ENCODE data around the gene CITED1.
"Not testable (repeated sequence)": the region's sequence is repeated elsewhere in the genome, so short reads cannot be mapped to it uniquely, and the experiment has no call there.

The CITED1 gene, protein sequence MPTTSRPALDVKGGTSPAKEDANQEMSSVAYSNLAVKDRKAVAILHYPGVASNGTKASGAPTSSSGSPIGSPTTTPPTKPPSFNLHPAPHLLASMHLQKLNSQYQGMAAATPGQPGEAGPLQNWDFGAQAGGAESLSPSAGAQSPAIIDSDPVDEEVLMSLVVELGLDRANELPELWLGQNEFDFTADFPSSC

GRCh38 chrX:72305286-72306084, at the start of gene CITED1:
Gene CITED1 (minus strand): TSS chrX:72305914. CDS start chrX:72302869, 3,045 bp downstream.
- DNase-seq = peak in 1 of 2 donors; percentile 9

- no peak for DNase-seq
These were observed 47.1 kb upstream of the CITED1 start for GRCh38 chrX:72352786-72353185.

GRCh38 chrX:72351606-72352334, 46.1 kb upstream of the CITED1 start:
- DNase-seq = no peak

- no peak for DNase-seq
These were observed 43.5 kb upstream of the CITED1 start for GRCh38 chrX:72349190-72349589.

- DNase-seq = no peak
These were observed 42.7 kb upstream of the CITED1 start for GRCh38 chrX:72348247-72348979.

DNA sequence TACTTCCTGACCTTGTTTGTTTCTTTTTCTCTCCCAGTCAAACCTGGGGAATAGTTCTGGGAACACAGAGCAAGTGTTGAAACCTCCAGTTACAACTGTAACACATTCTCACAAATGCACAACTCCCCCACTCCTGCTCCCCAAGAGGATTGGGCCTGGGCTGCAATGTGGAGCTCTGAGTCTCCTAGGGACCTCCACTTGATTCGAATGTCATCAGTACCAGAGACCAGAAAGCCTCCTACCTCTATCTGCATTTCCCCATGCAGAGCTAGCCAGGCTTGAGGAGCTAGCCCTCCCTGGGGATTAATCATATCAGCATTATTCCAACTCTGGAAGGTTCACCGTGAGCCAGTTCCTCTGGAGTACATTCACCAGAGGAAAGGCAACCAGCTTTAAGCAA, 41.7 kb upstream of the CITED1 start:
- DNase-seq = no peak

GRCh38 chrX:72346302-72346949, 40.7 kb upstream of the CITED1 start:
- no peak for DNase-seq

GRCh38 chrX:72340626-72341025, 34.9 kb upstream of the CITED1 start:
- no peak for DNase-seq

- no peak for DNase-seq
These were observed 34.3 kb upstream of the CITED1 start for GRCh38 chrX:72340041-72340440.

DNA sequence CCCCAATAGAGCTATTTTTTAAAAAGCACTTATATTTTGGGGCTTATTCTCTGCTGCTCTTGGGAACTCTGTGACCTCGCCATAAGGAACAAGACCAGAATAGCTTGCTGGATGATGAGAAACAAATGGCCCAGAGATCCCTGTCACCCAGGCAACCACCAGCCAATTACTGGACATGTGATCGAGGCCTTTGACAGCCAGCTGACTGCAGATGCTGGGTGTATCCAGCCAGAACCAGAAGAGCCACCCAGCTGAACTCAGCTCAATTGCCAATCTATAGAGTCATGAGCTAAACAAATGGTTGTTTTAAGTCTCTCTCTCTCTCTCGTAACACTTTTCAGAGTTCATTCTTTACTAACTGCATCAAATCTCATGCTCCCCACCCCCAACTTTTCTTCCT, 24.4 kb upstream of the CITED1 start:
- no peak for DNase-seq

DNA sequence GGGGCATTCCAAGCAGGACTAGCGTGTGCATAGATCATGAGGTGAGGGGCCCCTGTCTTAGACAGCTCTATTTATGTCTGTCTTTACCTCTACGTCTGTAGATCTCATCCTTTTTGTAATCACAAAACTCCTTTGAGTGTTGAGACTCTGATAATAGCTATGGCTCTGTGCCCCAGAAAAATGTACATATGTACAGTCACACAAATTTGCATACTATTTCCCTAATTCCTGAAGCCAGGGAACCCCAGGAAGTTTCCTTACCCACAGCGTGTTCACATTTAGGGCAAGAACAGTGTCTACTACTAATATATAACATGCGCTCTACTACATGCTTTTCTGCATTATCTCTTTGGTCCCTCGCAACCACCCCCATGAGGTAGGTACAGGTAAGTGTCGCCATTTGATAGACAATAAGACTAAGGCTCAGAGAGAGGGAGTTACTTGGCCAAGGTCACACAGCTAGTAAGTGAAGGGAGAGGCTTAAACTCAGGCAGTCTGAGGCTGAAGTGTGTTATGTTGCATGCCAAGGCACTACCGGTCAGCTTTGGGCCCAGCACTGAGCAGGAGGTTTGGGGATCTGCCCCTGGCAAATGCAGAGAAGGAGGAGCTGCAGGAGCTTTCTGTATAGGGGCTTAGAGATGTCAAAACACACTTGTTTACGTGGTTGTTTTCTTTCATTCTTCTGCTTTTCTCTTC, 21.0 kb upstream of the CITED1 start:
- DNase-seq = no peak

- not testable (repeated sequence) for DNase-seq
These were observed 13.9 kb upstream of the CITED1 start for GRCh38 chrX:72319651-72320050.

DNA sequence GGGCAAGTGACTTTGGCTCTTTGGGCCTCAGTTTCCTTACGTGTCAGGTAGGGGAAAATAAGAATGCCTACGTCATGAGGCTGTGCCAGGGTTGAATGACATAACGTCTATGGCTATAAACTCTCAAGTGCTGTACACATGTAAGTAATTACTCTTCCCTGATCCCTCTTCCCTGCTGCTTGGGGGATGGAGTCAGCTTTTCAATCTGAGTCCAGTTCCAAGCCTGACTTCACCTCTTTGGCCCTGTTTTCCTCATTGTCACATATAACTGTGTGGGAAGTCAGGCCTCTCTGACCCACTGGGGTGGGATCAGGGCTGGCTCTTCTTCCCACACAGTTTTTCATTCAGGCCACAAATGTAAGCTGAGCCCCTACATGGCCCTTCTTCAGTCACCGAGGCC, 11.4 kb upstream of the CITED1 start:
- no peak for DNase-seq

DNA sequence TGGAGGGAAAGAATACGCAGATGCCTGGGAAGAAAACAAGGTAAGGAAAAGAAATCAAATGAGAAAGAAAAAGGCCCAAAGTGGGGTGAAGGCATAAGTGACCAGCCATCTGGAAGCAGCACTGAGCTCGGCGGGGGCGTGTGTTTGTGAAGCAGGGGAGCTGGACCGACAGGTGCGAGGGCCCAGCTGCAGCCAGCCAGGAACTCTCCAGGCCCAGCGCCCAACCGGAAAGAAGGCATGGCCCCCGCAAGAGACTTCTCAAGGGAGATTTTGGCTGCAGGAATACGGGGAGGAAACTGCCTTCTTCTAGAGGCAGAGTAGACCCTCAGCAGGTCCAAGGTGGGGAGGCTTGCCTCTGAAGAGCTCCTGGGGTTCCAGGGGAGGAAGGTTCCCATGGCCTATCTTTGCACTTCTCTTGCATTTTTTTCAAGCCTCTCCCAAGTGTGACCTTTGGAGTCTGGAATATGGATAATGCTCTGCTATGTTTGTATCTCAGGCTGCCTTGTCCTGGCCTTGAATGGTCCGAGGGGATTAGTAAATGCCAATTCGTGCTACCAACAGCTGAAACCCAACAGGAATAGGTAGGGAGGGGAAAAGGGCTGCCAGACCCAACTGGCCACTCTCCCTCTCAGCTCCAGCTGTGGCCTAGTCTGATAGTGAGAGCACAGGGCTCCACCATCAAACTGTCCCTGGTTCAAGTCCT, 10.8 kb upstream of the CITED1 start:
- DNase-seq = no peak

GRCh38 chrX:72314881-72315280, 9.2 kb upstream of the CITED1 start:
- DNase-seq = no peak

- DNase-seq = no peak
These were observed 8.3 kb upstream of the CITED1 start for GRCh38 chrX:72313707-72314641.

GRCh38 chrX:72312311-72312940, 6.7 kb upstream of the CITED1 start:
- DNase-seq = no peak

DNA sequence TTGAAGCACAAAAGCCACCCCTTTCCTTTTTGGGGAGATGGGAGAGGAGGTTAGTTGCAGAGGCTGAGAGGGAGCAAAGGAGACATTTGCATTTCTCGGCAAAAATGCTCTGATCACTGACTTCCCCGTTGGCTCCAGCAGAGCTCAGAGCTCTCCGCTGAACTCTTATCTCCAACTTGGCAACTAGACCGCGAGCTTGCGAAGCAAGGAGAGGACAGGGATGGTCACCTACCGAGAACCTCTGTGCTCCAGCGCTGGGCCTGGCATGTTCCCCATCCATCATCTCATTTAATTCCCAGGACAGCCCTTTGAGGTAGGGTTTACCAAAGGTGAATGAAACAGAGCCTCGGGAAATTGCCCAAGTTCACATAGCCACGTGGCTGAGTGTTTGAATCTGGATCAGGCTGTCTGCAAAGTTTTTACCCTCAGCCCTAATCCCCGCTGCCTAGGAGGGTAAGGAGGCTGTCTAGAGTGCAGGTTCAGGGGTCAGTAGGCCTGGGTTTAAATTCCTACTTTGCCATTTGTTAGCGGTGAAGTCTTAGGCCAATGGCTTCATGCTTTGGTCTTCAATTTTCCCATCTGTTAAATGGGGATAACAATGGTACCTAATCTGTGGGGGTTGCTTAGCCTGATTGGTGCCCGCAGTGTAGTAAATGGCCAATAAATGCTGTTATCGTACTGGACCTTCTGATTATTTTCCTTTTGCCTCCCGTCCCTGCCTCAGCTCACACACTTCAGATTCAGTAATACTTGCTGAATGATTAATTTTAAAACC, 3.8 kb upstream of the CITED1 start:
- no peak for DNase-seq
